ENCODE measurements around the gene BLM. TPM values are rescaled to one million over a fixed set of nuclear protein-coding genes. Genes with fewer than 3 reads are reported as not detected.

BLM gene
- total RNA-seq, 1 donor from 2014 or later, result 3.7 TPM

GRCh38 chr15:90701048-90701447, 16.1 kb upstream of the BLM start:
- no peak overlapping the region for H3K4me3 ChIP-seq (ENCODE audit: insufficient read depth, low read depth, low read length)
- no peak overlapping the region for H3K4me2 ChIP-seq (ENCODE audit: low read length)
- Mint-ChIP-seq H3K9me3 (ENCODE audit: unreplicated experiment) (peaks cover 2% of the 10 kb centered on the region), H3K4me3 (ENCODE audit: unreplicated experiment) (no peak overlapping the region), H3K27me3 (ENCODE audit: low read depth, unreplicated experiment) (peaks cover 4% of the 10 kb centered on the region), H3K36me3 (ENCODE audit: low read depth, unreplicated experiment) (peaks cover 2% of the 10 kb centered on the region), H3K4me1 (ENCODE audit: low read depth, unreplicated experiment) (no peaks in the 10 kb centered on the region), H3K27ac (ENCODE audit: unreplicated experiment) (no peak overlapping the region)
- H3K79me2 ChIP-seq (ENCODE audit: insufficient read depth, low read length), result no peaks in the 10 kb centered on the region
- no peak overlapping the region for H3K9ac ChIP-seq (ENCODE audit: low read length)
- H2AFZ ChIP-seq (ENCODE audit: low read depth, low read length), result no peak overlapping the region
- no peak for TF ChIP-seq EZH2 (IDR thresholded peaks at IDR 0.05; ENCODE audit: insufficient read depth, low read length)
- TF ChIP-seq, protein P1, sequence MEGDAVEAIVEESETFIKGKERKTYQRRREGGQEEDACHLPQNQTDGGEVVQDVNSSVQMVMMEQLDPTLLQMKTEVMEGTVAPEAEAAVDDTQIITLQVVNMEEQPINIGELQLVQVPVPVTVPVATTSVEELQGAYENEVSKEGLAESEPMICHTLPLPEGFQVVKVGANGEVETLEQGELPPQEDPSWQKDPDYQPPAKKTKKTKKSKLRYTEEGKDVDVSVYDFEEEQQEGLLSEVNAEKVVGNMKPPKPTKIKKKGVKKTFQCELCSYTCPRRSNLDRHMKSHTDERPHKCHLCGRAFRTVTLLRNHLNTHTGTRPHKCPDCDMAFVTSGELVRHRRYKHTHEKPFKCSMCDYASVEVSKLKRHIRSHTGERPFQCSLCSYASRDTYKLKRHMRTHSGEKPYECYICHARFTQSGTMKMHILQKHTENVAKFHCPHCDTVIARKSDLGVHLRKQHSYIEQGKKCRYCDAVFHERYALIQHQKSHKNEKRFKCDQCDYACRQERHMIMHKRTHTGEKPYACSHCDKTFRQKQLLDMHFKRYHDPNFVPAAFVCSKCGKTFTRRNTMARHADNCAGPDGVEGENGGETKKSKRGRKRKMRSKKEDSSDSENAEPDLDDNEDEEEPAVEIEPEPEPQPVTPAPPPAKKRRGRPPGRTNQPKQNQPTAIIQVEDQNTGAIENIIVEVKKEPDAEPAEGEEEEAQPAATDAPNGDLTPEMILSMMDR (IDR thresholded peaks at IDR 0.05; ENCODE audit: insufficient read depth, low read depth, low read length), result no peak
- no peaks in the 10 kb centered on the region for H3K27me3 ChIP-seq (ENCODE audit: insufficient read depth, low read length)
- H3K36me3 ChIP-seq (ENCODE audit: insufficient read depth, low read length), result no peaks in the 10 kb centered on the region
- DNase-seq (ENCODE audit: low read depth), result no peak
- H3K9me3 ChIP-seq (ENCODE audit: insufficient read depth, low read depth, low read length), result no peaks in the 10 kb centered on the region
- no peak overlapping the region for H3K27ac ChIP-seq (ENCODE audit: low read depth, low read length)
- FAIRE-seq, result no peak
- no peaks in the 10 kb centered on the region for H3K4me1 ChIP-seq (ENCODE audit: insufficient read depth, low read length)
- H4K20me1 ChIP-seq (ENCODE audit: insufficient read depth, low read length), result no peaks in the 10 kb centered on the region

DNA sequence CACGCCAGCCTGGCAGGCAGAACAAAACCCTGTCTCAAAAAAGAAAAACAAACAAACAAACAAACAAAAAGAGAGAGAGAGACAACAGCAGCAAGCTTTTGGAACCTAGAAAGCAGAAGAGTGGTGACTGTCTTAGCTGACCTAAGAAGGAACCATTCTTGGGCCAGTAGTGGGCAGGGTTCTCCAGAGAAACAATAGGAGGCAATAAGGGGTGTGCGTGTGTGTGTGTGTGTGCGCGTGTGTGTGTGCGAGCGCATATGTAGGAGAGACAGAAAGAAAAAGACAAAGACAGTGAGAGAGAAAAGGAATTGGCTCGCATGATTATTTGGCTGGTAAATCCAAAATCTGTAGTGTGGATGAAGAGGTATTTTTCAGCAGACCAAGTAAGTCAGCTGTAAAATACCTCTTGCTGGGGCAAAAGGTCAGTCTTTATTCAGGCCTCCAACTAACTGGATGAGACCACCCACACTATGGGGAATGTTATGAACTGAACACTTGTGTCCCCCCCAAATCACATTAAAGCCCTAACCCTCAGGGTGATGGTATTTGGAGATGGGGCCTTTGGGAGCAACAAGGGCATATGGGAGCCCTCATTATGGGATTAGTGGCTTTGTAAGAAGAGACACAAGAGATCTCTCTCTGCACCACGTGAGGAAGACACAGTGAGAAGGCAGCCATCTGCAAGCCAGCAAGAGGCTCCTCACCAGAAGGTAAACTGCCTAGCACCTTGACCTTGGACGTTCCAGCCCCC, 15.1 kb upstream of the BLM start:
- H3K4me3 Mint-ChIP-seq (ENCODE audit: unreplicated experiment), result no peak overlapping the region
- peaks cover 2% of the 10 kb centered on the region for H3K36me3 Mint-ChIP-seq (ENCODE audit: low read depth, unreplicated experiment)
- H3K4me1 Mint-ChIP-seq (ENCODE audit: low read depth, unreplicated experiment), result no peaks in the 10 kb centered on the region
- peaks cover 4% of the 10 kb centered on the region for H3K27me3 Mint-ChIP-seq (ENCODE audit: low read depth, unreplicated experiment)
- Histone ChIP-seq H2AFZ (ENCODE audit: low read depth, low read length) (no peak overlapping the region), H3K4me1 (ENCODE audit: insufficient read depth, low read length) (no peaks in the 10 kb centered on the region), H3K27ac (ENCODE audit: low read depth, low read length) (no peak overlapping the region), H3K27me3 (ENCODE audit: insufficient read depth, low read length) (no peaks in the 10 kb centered on the region), H4K20me1 (ENCODE audit: insufficient read depth, low read length) (no peaks in the 10 kb centered on the region), H3K36me3 (ENCODE audit: insufficient read depth, low read length) (no peaks in the 10 kb centered on the region), H3K9me3 (ENCODE audit: insufficient read depth, low read depth, low read length) (no peaks in the 10 kb centered on the region), H3K9ac (ENCODE audit: low read length) (no peak overlapping the region), H3K79me2 (ENCODE audit: insufficient read depth, low read length) (no peaks in the 10 kb centered on the region), H3K4me3 (ENCODE audit: insufficient read depth, low read depth, low read length) (no peak overlapping the region), H3K4me2 (ENCODE audit: low read length) (no peak overlapping the region)
- no peak for FAIRE-seq
- no peak for TF ChIP-seq EZH2 (IDR thresholded peaks at IDR 0.05; ENCODE audit: insufficient read depth, low read length)
- TF ChIP-seq, protein P1 (IDR thresholded peaks at IDR 0.05; ENCODE audit: insufficient read depth, low read depth, low read length), result no peak
- H3K27ac Mint-ChIP-seq (ENCODE audit: unreplicated experiment), result no peak overlapping the region
- DNase-seq (ENCODE audit: low read depth), result no peak
- H3K9me3 Mint-ChIP-seq (ENCODE audit: unreplicated experiment), result peaks cover 2% of the 10 kb centered on the region

GRCh38 chr15:90703455-90703854, 13.7 kb upstream of the BLM start:
- H3K36me3 Mint-ChIP-seq (ENCODE audit: low read depth, unreplicated experiment), result peaks cover 2% of the 10 kb centered on the region

More at GRCh38 chr15:90703455-90703854, 13.7 kb upstream of the BLM start:
- Histone ChIP-seq H3K27me3 (ENCODE audit: insufficient read depth, low read length) (no peaks in the 10 kb centered on the region), H3K27ac (ENCODE audit: low read depth, low read length) (no peak overlapping the region), H3K36me3 (ENCODE audit: insufficient read depth, low read length) (no peaks in the 10 kb centered on the region), H2AFZ (ENCODE audit: low read depth, low read length) (no peak overlapping the region), H3K9ac (ENCODE audit: low read length) (no peak overlapping the region), H4K20me1 (ENCODE audit: insufficient read depth, low read length) (no peaks in the 10 kb centered on the region), H3K4me1 (ENCODE audit: insufficient read depth, low read length) (no peaks in the 10 kb centered on the region), H3K9me3 (ENCODE audit: insufficient read depth, low read depth, low read length) (no peaks in the 10 kb centered on the region), H3K4me3 (ENCODE audit: insufficient read depth, low read depth, low read length) (no peak overlapping the region), H3K79me2 (ENCODE audit: insufficient read depth, low read length) (no peaks in the 10 kb centered on the region), H3K4me2 (ENCODE audit: low read length) (no peak overlapping the region)
- FAIRE-seq, result no peak
- TF ChIP-seq, protein P1 (IDR thresholded peaks at IDR 0.05; ENCODE audit: insufficient read depth, low read depth, low read length), result no peak
- TF ChIP-seq EZH2 (IDR thresholded peaks at IDR 0.05; ENCODE audit: insufficient read depth, low read length), result no peak
- H3K27me3 Mint-ChIP-seq (ENCODE audit: low read depth, unreplicated experiment), result peaks cover 4% of the 10 kb centered on the region
- no peak overlapping the region for H3K27ac Mint-ChIP-seq (ENCODE audit: unreplicated experiment)
- DNase-seq (ENCODE audit: low read depth), result no peak
- H3K4me1 Mint-ChIP-seq (ENCODE audit: low read depth, unreplicated experiment), result no peaks in the 10 kb centered on the region
- H3K9me3 Mint-ChIP-seq (ENCODE audit: unreplicated experiment), result peaks cover 2% of the 10 kb centered on the region
- H3K4me3 Mint-ChIP-seq (ENCODE audit: unreplicated experiment), result no peak overlapping the region

All from astrocyte (in vitro differentiated cells and primary cell).